IMR-90 (cell line): ENCODE measurements around the gene CCHCR1. TPM values are rescaled to one million over a fixed set of nuclear protein-coding genes. Genes with fewer than 3 reads are reported as not detected.

Experiments
- ATAC-seq: fragments of 200-7000 bp; cut with Tn5 transposase; 2 replicates; pipeline ENCODE4 v1.9.1; 2020; ENCODE audit warnings: low read depth, mild to moderate bottlenecking, moderate library complexity
- BruUV-seq: library from RNA; stranded (reverse); fragments of 400-500 nt; replicated peaks from 2 replicates; lab custom pipeline; 2021; lab: Mats Ljungman, UMichigan
- CTCF ChIA-PET: fragments of 300-600 bp; formaldehyde crosslinking; extraction: SDS; loops from one replicate; lab custom pipeline; 2021; ENCODE audit warnings: antibody characterized with exemption; lab: Yijun Ruan, JAX
- POLR2A ChIA-PET: fragments of 300-600 bp; sonication (Branson Sonifier 250); formaldehyde crosslinking; loops from one replicate; lab custom pipeline; 2022; ENCODE audit warnings: antibody characterized with exemption; ENCODE audit not compliant: unreplicated experiment; lab: Charles Lee
- DNase-seq: peaks from one replicate; pipeline ENCODE4 v3.0.0; 2013
- H2AFZ ChIP-seq: replicated peaks from 2 replicates; pipeline ENCODE3; 2013; ENCODE audit warnings: low read length, mild to moderate bottlenecking; ENCODE audit not compliant: poor library complexity
- H2AK5ac ChIP-seq: 2 replicates; pipeline ENCODE4 v1.6.1; 2013; ENCODE audit warnings: low read depth, low read length, inconsistent platforms
- H2AK9ac ChIP-seq: replicated peaks from 2 replicates; pipeline ENCODE3; 2013; ENCODE audit warnings: mild to moderate bottlenecking, low read depth, low read length, moderate library complexity; ENCODE audit not compliant: poor library complexity
- H2BK120ac ChIP-seq: 2 replicates; pipeline ENCODE4 v1.6.1; 2013; ENCODE audit warnings: low read depth, low read length, inconsistent platforms
- H2BK15ac ChIP-seq: 3 replicates; pipeline ENCODE4 v1.6.1; 2013; ENCODE audit warnings: low read depth, low read length, inconsistent platforms
- H2BK20ac ChIP-seq: 2 replicates; pipeline ENCODE4 v1.6.1; 2013; ENCODE audit warnings: low read depth, mild to moderate bottlenecking, inconsistent platforms, low read length, moderate library complexity
- H2BK5ac ChIP-seq: 2 replicates; pipeline ENCODE4 v1.6.1; 2013; ENCODE audit warnings: mild to moderate bottlenecking, low read depth, low read length, inconsistent platforms; ENCODE audit not compliant: poor library complexity, severe bottlenecking
- H3K14ac ChIP-seq: replicated peaks from 2 replicates; pipeline ENCODE4 v1.6.1; 2013; ENCODE audit warnings: low read depth, low read length, inconsistent platforms
- H3K18ac ChIP-seq: 2 replicates; pipeline ENCODE4 v1.6.1; 2013; ENCODE audit warnings: low read depth, low read length, control low read depth
- H3K23ac ChIP-seq: 2 replicates; pipeline ENCODE4 v1.6.1; 2013; ENCODE audit warnings: low read depth, low read length, inconsistent platforms
- H3K27ac ChIP-seq: 2 replicates; pipeline ENCODE4 v1.5.1; 2013; ENCODE audit warnings: mild to moderate bottlenecking, control low read depth, low read length; ENCODE audit not compliant: insufficient read depth
- H3K27me3 ChIP-seq: 2 replicates; pipeline ENCODE4 v1.6.1; 2013; ENCODE audit warnings: low read length; ENCODE audit not compliant: control insufficient read depth, insufficient read depth
- H3K36me3 ChIP-seq: 2 replicates; pipeline ENCODE4 v1.6.1; 2013; ENCODE audit warnings: low read length, mixed read lengths; ENCODE audit not compliant: control insufficient read depth, insufficient read depth
- H3K4ac ChIP-seq: 2 replicates; pipeline ENCODE4 v1.6.1; 2013; ENCODE audit warnings: low read depth, low read length, inconsistent platforms
- H3K4me1 ChIP-seq: 2 replicates; pipeline ENCODE4 v1.6.1; 2013; ENCODE audit warnings: low read length, mixed read lengths; ENCODE audit not compliant: control insufficient read depth, insufficient read depth
- H3K4me2 ChIP-seq: 2 replicates; pipeline ENCODE4 v1.6.1; 2013; ENCODE audit warnings: low read depth, mild to moderate bottlenecking, control low read depth, low read length, moderate library complexity
- H3K4me3 ChIP-seq: 2 replicates; pipeline ENCODE4 v1.5.1; 2013; ENCODE audit warnings: low read depth, mild to moderate bottlenecking, control low read depth, low read length, moderate library complexity; ENCODE audit not compliant: insufficient read depth
- H3K56ac ChIP-seq: 2 replicates; pipeline ENCODE4 v1.6.1; 2013; ENCODE audit warnings: low read length, inconsistent platforms; ENCODE audit not compliant: insufficient read depth; ENCODE audit errors: extremely low read depth
- H3K79me1 ChIP-seq, 2 experiments: 2 replicates each; pipeline ENCODE4 v1.6.1; 2013; ENCODE audit warnings: low read length in 2 of 2, inconsistent platforms in 1 of 2, low read depth in 1 of 2
- H3K9ac ChIP-seq: 2 replicates; pipeline ENCODE4 v1.6.1; 2013; ENCODE audit warnings: low read depth, low read length, control low read depth
- H3K9me1 ChIP-seq: 2 replicates; pipeline ENCODE4 v1.6.1; 2013; ENCODE audit warnings: low read length, inconsistent platforms; ENCODE audit not compliant: insufficient read depth
- H3K9me3 ChIP-seq: 2 replicates; pipeline ENCODE4 v1.6.1; 2013; ENCODE audit warnings: low read length; ENCODE audit not compliant: control insufficient read depth, insufficient read depth
- H4K20me1 ChIP-seq: 2 replicates; pipeline ENCODE4 v1.6.1; 2013; ENCODE audit warnings: low read length, inconsistent platforms; ENCODE audit not compliant: insufficient read depth
- H4K5ac ChIP-seq: 2 replicates; pipeline ENCODE4 v1.6.1; 2013; ENCODE audit warnings: mild to moderate bottlenecking, low read depth, low read length, control low read depth
- H4K8ac ChIP-seq, 2 experiments: 2 replicates each; pipeline ENCODE4 v1.6.1; 2013; ENCODE audit warnings: low read depth in 2 of 2, low read length in 2 of 2, control low read depth in 1 of 2, inconsistent platforms in 1 of 2
- H4K91ac ChIP-seq: 2 replicates; pipeline ENCODE4 v1.6.1; 2013; ENCODE audit warnings: low read depth, low read length, inconsistent platforms; ENCODE audit not compliant: insufficient read depth
- BHLHE40 ChIP-seq: fragments of 150-350 bp; IDR thresholded peaks from 2 replicates; pipeline ENCODE4 v1.6.1; 2016; ENCODE audit warnings: mild to moderate bottlenecking, low read depth, low read length
- CHD1 ChIP-seq: IDR thresholded peaks from 2 replicates; pipeline ENCODE4 v1.6.1; 2012; ENCODE audit warnings: low read depth, low read length, improper control_type of control experiment
- ELK1 ChIP-seq: fragments of 150-350 bp; IDR thresholded peaks from 2 replicates; pipeline ENCODE4 v1.6.1; 2016; ENCODE audit warnings: low read depth, mild to moderate bottlenecking, low read length, moderate library complexity, borderline replicate concordance
- FOS ChIP-seq: fragments of 150-350 bp; IDR thresholded peaks from 2 replicates; pipeline ENCODE4 v1.6.1; 2016; ENCODE audit warnings: low read depth, low read length
- MAFK ChIP-seq: IDR thresholded peaks from 2 replicates; pipeline ENCODE4 v1.6.1; 2012; ENCODE audit warnings: low read depth, low read length, improper control_type of control experiment
- MAZ ChIP-seq: IDR thresholded peaks from 2 replicates; pipeline ENCODE4 v1.6.1; 2012; ENCODE audit warnings: low read depth, mild to moderate bottlenecking, low read length, improper control_type of control experiment, moderate library complexity, borderline replicate concordance
- NFE2L2 ChIP-seq: fragments of 150-350 bp; IDR thresholded peaks from 2 replicates; pipeline ENCODE4 v1.6.1; 2016; ENCODE audit warnings: low read depth, mild to moderate bottlenecking, low read length
- POLR2A ChIP-seq: IDR thresholded peaks from 2 replicates; pipeline ENCODE4 v1.6.1; 2012; ENCODE audit warnings: mild to moderate bottlenecking, low read depth, low read length
- RAD21 ChIP-seq: IDR thresholded peaks from 2 replicates; pipeline ENCODE4 v1.6.1; 2012; ENCODE audit warnings: low read length, improper control_type of control experiment
- RCOR1 ChIP-seq: IDR thresholded peaks from 2 replicates; pipeline ENCODE4 v1.6.1; 2012; ENCODE audit warnings: mild to moderate bottlenecking, low read length, improper control_type of control experiment; ENCODE audit not compliant: insufficient replicate concordance
- SMC3 ChIP-seq: fragments of 150-350 bp; IDR thresholded peaks from 2 replicates; pipeline ENCODE4 v1.6.1; 2016; ENCODE audit warnings: low read depth, mild to moderate bottlenecking, antibody characterized with exemption, low read length, moderate library complexity
- WGBS, 2 experiments: methylation state at CpG; one replicate each; pipeline versions ENCODE4 v1.1.5 to v1.1.7; 2013; ENCODE audit warnings: missing lambda C conversion rate in 2 of 2; ENCODE audit not compliant: insufficient read length in 1 of 2; ENCODE audit errors: extremely low coverage in 2 of 2; 5-methylcytosine and 5-hydroxymethylcytosine counted together
- dilution Hi-C: fragments of 300-500 bp; cut with HindIII; formaldehyde crosslinking; loops from one replicate; pipeline ENCODE4 v1.14.3; 2018; ENCODE audit warnings: low sequenced_read_pairs; ENCODE audit not compliant: unreplicated experiment
- in situ Hi-C: fragments of 300-500 bp; cut with MboI; formaldehyde crosslinking; loops from 3 replicates; pipeline ENCODE4 v1.14.3; 2019; ENCODE audit warnings: low sequenced_read_pairs, inconsistent platforms, mixed read lengths
- intact Hi-C: fragments of 100-400 bp; cut with micrococcal nuclease; formaldehyde crosslinking; loops from 2 replicates; pipeline ENCODE4 v1.10.0; 2022
- polyA plus RNA-seq, 3 experiments: library from polyadenylated mRNA; depleted of rRNA; stranded (reverse); fragments of >200 nt; gene quantifications; 2 replicates each; pipeline ENCODE4 v1.2.3, GENCODE V29; 2012; ENCODE audit warnings: low replicate concordance in 1 of 3
- total RNA-seq: library from RNA; depleted of rRNA; stranded (reverse); fragments of >200 nt; gene quantifications from 2 replicates; pipeline ENCODE4 v1.2.3, GENCODE V29; 2012

CCHCR1 gene
- total and polyA plus RNA-seq, 2 of the 4 experiments (the other 2 are of a cell fraction), result 13.1 to 22.0 TPM

- POLR2A ChIA-PET, result no interaction called here
- H2AK9ac ChIP-seq, result no peak overlapping the region
- WGBS, 2 experiments, result 24% methylated on average over 2 of the region's 8 CpGs; no CpG with 5 or more reads in 1 of the 2 experiments
- H4K91ac ChIP-seq, result no peak overlapping the region
- H4K8ac ChIP-seq, result no peak overlapping the region
- in situ Hi-C loops (no loop called here), dilution Hi-C loops (no loop called here), intact Hi-C loops (no loop called here)
- H2BK5ac ChIP-seq, result no peak overlapping the region
- H4K5ac ChIP-seq, result no peak overlapping the region
- H3K9me3 ChIP-seq, result no peaks in the 10 kb centered on the region
- CTCF ChIA-PET, result no interaction called here
- no peak overlapping the region for H3K4me3 ChIP-seq
- TF ChIP-seq RCOR1 (no peak), CHD1 (no peak), NFE2L2 (no peak), FOS (no peak), SMC3 (no peak), POLR2A (no peak), RAD21 (no peak), MAFK (no peak), BHLHE40 (no peak), MAZ (no peak), ELK1 (no peak)
- H2AFZ ChIP-seq, result peak overlapping the region; percentile 77
- no peaks in the 10 kb centered on the region for H3K36me3 ChIP-seq
- peak; percentile 65 for ATAC-seq
- no peak for DNase-seq
- no peak overlapping the region for H3K23ac ChIP-seq
- H4K20me1 ChIP-seq, result no peaks in the 10 kb centered on the region
- H3K4ac ChIP-seq, result no peak overlapping the region
- BruUV-seq, result no TSS peak
- no peak overlapping the region for H2BK15ac ChIP-seq
- H2BK20ac ChIP-seq, result no peak overlapping the region
- H3K27ac ChIP-seq, result no peak overlapping the region
- peaks cover 11% of the 10 kb centered on the region; the same call in 1 of the 2 replicates for H3K9me1 ChIP-seq
- H3K56ac ChIP-seq, result no peak overlapping the region
- no peak overlapping the region for H3K18ac ChIP-seq
- H3K14ac ChIP-seq, result 0 out of 2 replicates have a peak overlapping the region, but pooled peaks have one; percentile 83
- no peak overlapping the region for H2AK5ac ChIP-seq
- no peak overlapping the region for H3K4me2 ChIP-seq
- no peak overlapping the region for H3K9ac ChIP-seq
- H2BK120ac ChIP-seq, result no peak overlapping the region
- peaks cover 6% of the 10 kb centered on the region for H3K4me1 ChIP-seq
- no peaks in the 10 kb centered on the region for H3K27me3 ChIP-seq
- H3K79me1 ChIP-seq, result no peaks in the 10 kb centered on the region
Observed at GRCh38 chr6:31178143-31179041, 20.8 kb upstream of the CCHCR1 start.
